GM21367 (cell line): Measurements from ENCODE around the gene PPM1N.

ENCODE experiments used
- ATAC-seq: cut with Tn5 transposase; IDR thresholded peaks from one replicate; pipeline ENCODE4 v1.9.1; 2021; ENCODE audit not compliant: unreplicated experiment

PPM1N gene

DNA sequence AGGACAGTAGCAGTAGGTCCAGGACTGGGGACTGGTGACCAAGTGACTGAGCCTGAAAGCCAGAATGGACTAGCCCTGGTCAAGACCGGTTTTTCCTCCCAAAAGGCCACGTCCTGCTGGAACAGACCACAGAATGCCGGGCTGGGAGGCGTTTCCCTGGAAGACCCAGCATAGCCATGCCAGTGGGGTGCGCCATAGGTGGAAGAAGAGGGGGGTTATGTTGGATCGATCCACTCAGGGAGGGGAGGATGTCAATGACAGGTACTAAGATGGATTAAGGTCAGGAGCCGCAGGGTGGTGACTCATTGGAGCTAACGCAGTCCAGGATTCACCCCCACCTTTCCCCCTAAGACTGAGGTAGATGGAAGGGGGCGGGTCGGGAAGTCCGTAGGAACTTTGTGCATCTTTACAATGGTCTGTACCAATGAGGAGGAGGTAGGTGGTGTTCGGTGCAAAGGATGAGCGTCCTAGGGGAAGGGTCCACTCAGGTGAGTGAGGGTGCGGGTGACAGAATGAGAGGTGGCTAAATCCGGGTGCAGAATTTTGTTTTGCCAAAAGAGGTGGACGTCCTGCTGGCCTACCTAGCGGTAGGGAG, 30.0 kb downstream of the PPM1N start:
- ATAC-seq, result no peak

GRCh38 chr19:45528744-45529419, 30.6 kb downstream of the PPM1N start:
- no peak for ATAC-seq

GRCh38 chr19:45529420-45529785, 31.2 kb downstream of the PPM1N start:
- ATAC-seq, result no peak

GRCh38 chr19:45531349-45531748, 33.1 kb downstream of the PPM1N start:
- ATAC-seq, result no peak

- ATAC-seq, result no peak
These were observed 41.2 kb downstream of the PPM1N start for GRCh38 chr19:45539459-45539858.

- no peak for ATAC-seq
These were observed 44.0 kb downstream of the PPM1N start for GRCh38 chr19:45542234-45542668.

- ATAC-seq, result no peak
These were observed 49.0 kb downstream of the PPM1N start for GRCh38 chr19:45547211-45547770.

- ATAC-seq, result no peak
These were observed 49.8 kb downstream of the PPM1N start for GRCh38 chr19:45547965-45548609.
